Lower leg skin (tissue), 4 donors: ENCODE measurements around the gene R3HDM4. TPM values are rescaled to one million over a fixed set of nuclear protein-coding genes. Genes with fewer than 3 reads are reported as not detected.
"Not testable (repeated sequence)": the region's sequence is repeated elsewhere in the genome, so short reads cannot be mapped to it uniquely, and the experiment has no call there.

Source experiments
- DNase-seq, 2 donors: peaks; one replicate each; pipeline ENCODE4 v3.0.0-alpha.2; 2019; ENCODE audit warnings: low spot score in 2 of 2
- H3K4me3 ChIP-seq: fragments of 200-600 bp; sonication (generic); 2 replicates; pipeline ENCODE4 v1.5.1; 2017; ENCODE audit warnings: mild to moderate bottlenecking, low read depth; ENCODE audit not compliant: poor library complexity, severe bottlenecking
- POLR2A ChIP-seq, 2 donors: fragments of 450-650 bp; IDR thresholded peaks; one replicate each; pipeline ENCODE4 v1.6.1; 2016 to 2017; ENCODE audit warnings: antibody characterized with exemption in 2 of 2, mild to moderate bottlenecking in 1 of 2, moderate library complexity in 1 of 2
- WGBS, 2 donors: methylation state at CpG; one replicate each; pipeline ENCODE4 v1.1.5; 2018; 5-methylcytosine and 5-hydroxymethylcytosine counted together
- intact Hi-C: fragments of 100-400 bp; cut with DNase I; formaldehyde crosslinking; loops from one replicate; pipeline ENCODE4 v1.15.0; 2023; ENCODE audit warnings: low total_unique reads
- total RNA-seq, 4 donors: library from RNA; depleted of rRNA; stranded (reverse); fragments of >200 nt; gene quantifications; one replicate each; pipeline ENCODE4 v1.1.0, GENCODE V29; 2016
- TF ChIP-seq, protein P1 (sequence below), 3 donors: fragments of 450-650 bp; IDR thresholded peaks; one replicate each; pipeline ENCODE4 v1.5.1; 2016; ENCODE audit warnings: antibody characterized with exemption in 3 of 3, mild to moderate bottlenecking in 3 of 3, moderate library complexity in 2 of 3

Gene R3HDM4
- total RNA-seq, 4 donors from 2014 or later = 58.1 to 75.6 (median 65.8) TPM

DNA sequence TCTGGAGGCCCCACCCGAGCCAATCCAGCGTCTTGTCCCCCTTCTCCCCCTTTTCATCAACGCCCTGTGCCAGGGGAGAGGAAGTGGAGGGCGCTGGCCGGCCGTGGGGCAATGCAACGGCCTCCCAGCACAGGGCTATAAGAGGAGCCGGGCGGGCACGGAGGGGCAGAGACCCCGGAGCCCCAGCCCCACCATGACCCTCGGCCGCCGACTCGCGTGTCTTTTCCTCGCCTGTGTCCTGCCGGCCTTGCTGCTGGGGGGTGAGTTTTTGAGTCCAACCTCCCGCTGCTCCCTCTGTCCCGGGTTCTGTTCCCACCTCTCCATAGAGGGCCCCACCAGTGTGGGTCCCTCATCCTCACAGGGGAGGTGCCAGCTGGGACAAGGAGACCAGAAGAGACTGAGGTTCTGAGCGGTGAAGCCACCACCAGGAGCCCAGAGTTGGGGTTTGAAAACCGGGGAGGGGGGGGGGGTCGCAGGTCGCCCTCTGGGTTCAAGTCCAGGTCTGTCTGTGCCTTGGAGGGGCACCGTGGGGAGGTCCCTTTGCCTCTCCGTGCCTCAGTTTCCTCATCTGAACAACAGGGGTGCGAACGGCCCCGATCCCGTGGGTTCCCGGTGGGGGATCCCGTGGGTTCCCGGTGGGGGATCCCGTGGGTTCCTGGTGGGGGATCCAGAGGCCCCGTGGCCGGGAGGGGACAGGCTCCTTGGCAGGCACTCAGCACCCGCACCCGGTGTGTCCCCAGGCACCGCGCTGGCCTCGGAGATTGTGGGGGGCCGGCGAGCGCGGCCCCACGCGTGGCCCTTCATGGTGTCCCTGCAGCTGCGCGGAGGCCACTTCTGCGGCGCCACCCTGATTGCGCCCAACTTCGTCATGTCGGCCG lies 60.6 kb downstream of the R3HDM4 start, which contains the start of gene ELANE:
TSS of gene ELANE (plus strand) at position 168 of the 878 bp plus-strand sequence. CDS start at position 194, 26 bp downstream.
- WGBS, 2 donors = 57 to 61% methylated on average over 34 to 41 of the region's 55 CpGs
- H3K4me3 ChIP-seq = no peak within 1 kb of the TSS
- DNase-seq = peak in 1 of 2 donors; percentile 85
- intact Hi-C loops = loop anchor here (10.0 kb wide), 1 partner anchor 132 kb away; the partner anchor contains the start of gene WDR18
- TF ChIP-seq, protein P1, sequence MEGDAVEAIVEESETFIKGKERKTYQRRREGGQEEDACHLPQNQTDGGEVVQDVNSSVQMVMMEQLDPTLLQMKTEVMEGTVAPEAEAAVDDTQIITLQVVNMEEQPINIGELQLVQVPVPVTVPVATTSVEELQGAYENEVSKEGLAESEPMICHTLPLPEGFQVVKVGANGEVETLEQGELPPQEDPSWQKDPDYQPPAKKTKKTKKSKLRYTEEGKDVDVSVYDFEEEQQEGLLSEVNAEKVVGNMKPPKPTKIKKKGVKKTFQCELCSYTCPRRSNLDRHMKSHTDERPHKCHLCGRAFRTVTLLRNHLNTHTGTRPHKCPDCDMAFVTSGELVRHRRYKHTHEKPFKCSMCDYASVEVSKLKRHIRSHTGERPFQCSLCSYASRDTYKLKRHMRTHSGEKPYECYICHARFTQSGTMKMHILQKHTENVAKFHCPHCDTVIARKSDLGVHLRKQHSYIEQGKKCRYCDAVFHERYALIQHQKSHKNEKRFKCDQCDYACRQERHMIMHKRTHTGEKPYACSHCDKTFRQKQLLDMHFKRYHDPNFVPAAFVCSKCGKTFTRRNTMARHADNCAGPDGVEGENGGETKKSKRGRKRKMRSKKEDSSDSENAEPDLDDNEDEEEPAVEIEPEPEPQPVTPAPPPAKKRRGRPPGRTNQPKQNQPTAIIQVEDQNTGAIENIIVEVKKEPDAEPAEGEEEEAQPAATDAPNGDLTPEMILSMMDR (IDR thresholded peaks at IDR 0.05) = no peak
- TF ChIP-seq POLR2A (IDR thresholded peaks at IDR 0.05) = no peak

DNA sequence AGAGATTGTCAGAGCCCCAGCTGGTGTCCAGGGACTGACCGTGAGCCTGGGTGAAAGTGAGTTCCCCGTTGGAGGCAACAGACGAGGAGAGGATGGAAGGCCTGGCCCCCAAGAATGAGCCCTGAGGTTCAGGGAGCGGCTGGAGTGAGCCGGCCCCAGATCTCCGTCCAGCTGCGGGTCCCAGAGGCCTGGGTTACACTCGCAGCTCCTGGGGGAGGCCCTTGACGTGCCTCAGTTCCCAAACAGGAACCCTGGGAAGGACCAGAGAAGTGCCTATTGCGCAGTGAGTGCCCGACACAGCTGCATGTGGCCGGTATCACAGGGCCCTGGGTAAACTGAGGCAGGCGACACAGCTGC lies 62.1 kb downstream of the R3HDM4 start:
- H3K4me3 ChIP-seq = no peak overlapping the region
- TF ChIP-seq, protein P1 (IDR thresholded peaks at IDR 0.05) = no peak
- TF ChIP-seq POLR2A (IDR thresholded peaks at IDR 0.05) = no peak
- no peak for DNase-seq
- intact Hi-C loops = loop anchor here (10.0 kb wide), 1 partner anchor 134 kb away; the partner anchor contains the start of gene WDR18
- WGBS, 2 donors = 29% methylated on average over 11 to 13 of the region's 13 CpGs

DNA sequence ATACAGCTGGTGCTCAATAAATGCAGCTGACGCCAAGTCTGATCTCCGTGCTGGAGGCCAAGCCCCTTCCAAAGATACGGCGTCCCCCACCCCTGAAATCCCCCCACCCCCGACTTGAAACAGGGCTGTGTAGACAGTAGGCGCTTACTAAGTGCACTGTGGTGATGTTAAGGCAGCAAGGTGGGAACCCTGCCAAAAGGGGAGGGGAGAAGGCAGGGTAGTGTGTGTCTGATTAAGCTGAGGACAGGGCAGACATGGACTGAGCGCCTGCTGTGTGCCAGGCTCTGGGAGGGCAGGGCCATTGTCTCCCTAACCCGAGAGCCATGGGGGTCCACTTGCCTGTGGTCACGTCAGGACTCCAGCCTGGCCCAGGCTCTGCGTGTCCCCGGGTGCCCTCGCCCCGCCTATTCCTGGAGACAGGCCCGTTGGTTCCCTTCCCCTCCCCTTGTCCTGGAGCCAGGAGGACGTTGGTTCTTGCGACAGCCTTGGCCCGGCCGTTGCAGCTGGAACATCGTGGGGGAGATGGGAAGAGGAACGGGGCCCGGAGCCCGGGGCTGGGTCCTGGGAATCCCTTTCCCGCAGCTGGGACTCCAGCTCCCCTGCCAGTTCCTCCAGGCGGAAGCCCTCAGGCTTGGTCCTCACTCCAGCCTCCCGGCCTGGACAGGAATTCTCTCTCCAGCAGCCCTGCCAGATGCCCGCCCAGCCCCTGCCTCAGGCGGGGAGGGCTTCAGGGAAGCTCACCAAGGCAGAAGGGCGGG lies 62.6 kb downstream of the R3HDM4 start:
- no peak overlapping the region for H3K4me3 ChIP-seq
- DNase-seq = peak; percentile 86 to 98
- intact Hi-C loops = loop anchor here (10.0 kb wide), 1 partner anchor 134 kb away; the partner anchor contains the start of gene WDR18
- WGBS, 2 donors = 17 to 49% methylated on average over 11 to 28 of the region's 28 CpGs
- TF ChIP-seq, protein P1 (IDR thresholded peaks at IDR 0.05) = no peak
- no peak for TF ChIP-seq POLR2A (IDR thresholded peaks at IDR 0.05)

DNA sequence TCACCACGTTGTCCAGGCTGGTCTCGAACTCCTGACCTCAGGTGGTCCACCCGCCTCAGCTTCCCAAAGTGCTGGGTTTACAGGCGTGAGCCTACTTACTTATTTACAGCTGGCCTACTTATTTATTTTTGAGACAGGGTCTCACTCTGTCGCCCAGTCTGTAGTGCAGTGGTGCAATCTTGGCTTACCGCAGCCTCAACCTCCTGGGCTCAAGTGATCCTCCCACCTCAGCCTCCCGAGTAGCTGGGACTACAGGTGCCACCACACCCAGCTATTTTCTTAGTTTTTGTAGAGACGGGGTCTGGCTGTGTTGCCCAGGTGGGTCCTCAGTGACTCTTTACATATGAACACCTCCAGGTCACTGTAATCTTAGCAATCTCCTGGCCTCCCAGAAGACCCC lies 63.8 kb downstream of the R3HDM4 start:
- not testable (repeated sequence) for DNase-seq, H3K4me3 ChIP-seq
- intact Hi-C loops = loop anchor here (10.0 kb wide), 1 partner anchor 84 kb away; no protein-coding TSS in a partner anchor
- WGBS, 2 donors = 82 to 85% methylated on average over 8 of the region's 8 CpGs

DNA sequence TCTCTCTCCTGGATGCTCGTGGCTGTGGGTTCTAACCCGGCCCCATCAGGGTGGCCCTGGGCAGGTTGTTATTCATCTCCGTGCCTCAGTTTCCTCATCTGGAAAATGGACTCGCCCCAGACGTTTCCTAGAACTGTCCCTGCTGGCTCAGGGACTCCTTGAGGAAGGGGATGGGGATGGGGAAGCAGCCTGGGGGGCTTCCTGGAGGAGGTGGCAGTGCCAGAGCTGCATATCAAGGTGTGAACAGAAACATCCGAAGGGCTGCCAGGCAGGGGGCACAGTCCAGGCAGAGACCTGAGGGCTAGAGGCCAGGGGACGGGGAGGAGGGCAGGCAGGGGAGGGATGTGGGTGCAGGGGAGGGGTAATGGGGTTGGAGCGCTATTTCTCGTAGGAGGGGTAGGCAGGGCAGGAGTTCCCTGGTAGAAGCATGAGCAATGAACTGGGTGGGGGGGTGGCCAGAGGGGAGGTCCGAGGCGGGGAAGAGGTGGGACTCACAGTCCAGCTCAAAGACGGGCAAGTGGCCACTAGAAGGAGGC lies 64.6 kb downstream of the R3HDM4 start:
- DNase-seq = no peak
- intact Hi-C loops = loop anchor here (10.0 kb wide), 1 partner anchor 84 kb away; no protein-coding TSS in a partner anchor
- WGBS, 2 donors = 34 to 41% methylated on average over 12 of the region's 12 CpGs
- no peak for TF ChIP-seq POLR2A (IDR thresholded peaks at IDR 0.05)
- TF ChIP-seq, protein P1 (IDR thresholded peaks at IDR 0.05) = no peak
- no peak overlapping the region for H3K4me3 ChIP-seq

Other genes with a start within 250 kb of the R3HDM4 start
- gene FSTL3, start 236.8 kb downstream of the R3HDM4 start, total RNA-seq = 10 to 100 TPM; 14.4 to 51.6 (median 43.5) TPM
- gene PRSS57, start 217.8 kb downstream of the R3HDM4 start, total RNA-seq = under 1 TPM in 1 of 4 donors, not detected in 3; 0.32 TPM
- gene PALM, start 204.3 kb downstream of the R3HDM4 start, total RNA-seq = 10 to 100 TPM; 25.1 to 92.3 (median 41.9) TPM
- gene MISP, start 162.1 kb downstream of the R3HDM4 start, total RNA-seq = 1 to 10 TPM in 2 of 4 donors, under 1 TPM in 2; 0.08 to 2.8 (median 0.92) TPM
- 100 to 1,000 TPM; 167 to 237 (median 205) TPM for gene PTBP1, start 115.8 kb downstream of the R3HDM4 start, total RNA-seq
- not detected for gene PLPPR3, start 91.3 kb downstream of the R3HDM4 start, total RNA-seq
- gene AZU1, start 85.4 kb downstream of the R3HDM4 start, total RNA-seq = under 1 TPM in 2 of 4 donors, not detected in 2; 0.37 to 0.76 TPM
- under 1 TPM in 1 of 4 donors, not detected in 3; 0.86 TPM for gene PRTN3, start 72.2 kb downstream of the R3HDM4 start, total RNA-seq
- 1 to 10 TPM in 1 of 4 donors, under 1 TPM in 1, not detected in 2; 0.51 to 1.9 TPM for gene ELANE, start 60.9 kb downstream of the R3HDM4 start, total RNA-seq
- gene CFD, start 53.6 kb downstream of the R3HDM4 start, total RNA-seq = 100 to 1,000 TPM; 263 to 871 (median 364) TPM
- gene MED16, start 20.0 kb downstream of the R3HDM4 start, total RNA-seq = 10 to 100 TPM; 41.7 to 62.3 (median 45.5) TPM
- gene RNU6-9, start 19.7 kb downstream of the R3HDM4 start, total RNA-seq = not detected
- 1 to 10 TPM in 1 of 4 donors, under 1 TPM in 1, not detected in 2; 0.88 to 3.5 TPM for gene KISS1R, start 4.1 kb upstream of the R3HDM4 start, total RNA-seq
- 1 to 10 TPM; 1.8 to 9.4 (median 5.6) TPM for gene ARID3A, start 12.8 kb upstream of the R3HDM4 start, total RNA-seq
- 10 to 100 TPM; 29.0 to 66.9 (median 39.9) TPM for gene WDR18, start 71.1 kb upstream of the R3HDM4 start, total RNA-seq
- gene GRIN3B, start 87.2 kb upstream of the R3HDM4 start, total RNA-seq = not detected
- gene TMEM259, start 107.9 kb upstream of the R3HDM4 start, total RNA-seq = 100 to 1,000 TPM; 180 to 299 (median 226) TPM
- gene RNU6-2, start 108.3 kb upstream of the R3HDM4 start, total RNA-seq = not detected
- gene CNN2, start 113.4 kb upstream of the R3HDM4 start, total RNA-seq = 10 to 100 TPM; 71.2 to 86.5 (median 79.7) TPM
- gene ABCA7, start 126.9 kb upstream of the R3HDM4 start, total RNA-seq = 10 to 100 TPM; 30.3 to 39.8 (median 33.5) TPM
- gene ARHGAP45, start 153.9 kb upstream of the R3HDM4 start, total RNA-seq = 10 to 100 TPM; 12.4 to 36.0 (median 14.4) TPM
- gene POLR2E, start 182.2 kb upstream of the R3HDM4 start, total RNA-seq = 100 to 1,000 TPM in 3 of 4 donors, 10 to 100 TPM in 1; 93.3 to 198 (median 123) TPM
- 100 to 1,000 TPM; 375 to 507 (median 469) TPM for gene GPX4, start 190.8 kb upstream of the R3HDM4 start, total RNA-seq